Activated naive CD4-positive, alpha-beta T cell (primary cell): ENCODE data around the gene RAB40A.
A peak's percentile ranks its signal among the peaks of the same experiment; 100 is the strongest.

Experiments
- DNase-seq, 4 experiments: peaks; one replicate each; lab custom pipeline; 2025; lab: John Stamatoyannopoulos, UW

The RAB40A gene

GRCh38 chrX:103461156-103461555 lies 58.1 kb downstream of the RAB40A start:
- DNase-seq = no peak

DNA sequence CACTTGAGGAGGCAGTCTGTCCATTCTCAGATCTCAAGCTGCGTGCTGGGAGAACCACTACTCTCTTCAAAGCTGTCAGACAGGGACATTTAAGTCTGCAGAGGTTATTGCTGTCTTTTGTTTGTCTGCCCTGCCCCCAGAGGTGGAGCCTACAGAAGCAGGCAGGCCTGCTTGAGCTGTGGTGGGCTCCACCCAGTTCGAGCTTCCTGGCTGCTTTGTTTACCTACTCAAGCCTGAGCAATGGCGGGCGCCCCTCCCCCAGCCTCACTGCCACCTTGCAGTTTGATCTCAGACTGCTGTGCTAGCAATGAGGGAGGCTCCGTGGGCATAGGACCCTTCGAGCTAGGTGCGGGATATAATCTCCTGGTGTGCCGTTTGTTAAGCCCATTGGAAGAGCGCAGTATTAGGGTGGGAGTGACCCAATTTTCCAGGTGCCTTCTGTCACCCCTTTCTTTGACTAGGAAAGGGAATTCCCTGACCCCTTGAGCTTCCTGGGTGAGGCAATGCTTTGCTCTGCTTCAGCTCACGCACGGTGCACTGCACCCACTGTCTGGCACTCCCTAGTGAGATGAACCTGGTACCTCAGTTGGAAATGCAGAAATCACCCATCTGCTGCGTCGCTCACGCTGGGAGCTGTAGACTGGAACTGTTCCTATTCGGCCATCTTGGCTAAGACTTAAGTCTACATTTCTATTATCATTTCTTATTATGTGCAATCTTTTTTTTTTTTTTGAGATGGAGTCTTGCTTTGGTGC lies 59.1 kb downstream of the RAB40A start:
- DNase-seq = peak in 3 of 4 experiments; percentile 0 to 46 (median 45)

DNA sequence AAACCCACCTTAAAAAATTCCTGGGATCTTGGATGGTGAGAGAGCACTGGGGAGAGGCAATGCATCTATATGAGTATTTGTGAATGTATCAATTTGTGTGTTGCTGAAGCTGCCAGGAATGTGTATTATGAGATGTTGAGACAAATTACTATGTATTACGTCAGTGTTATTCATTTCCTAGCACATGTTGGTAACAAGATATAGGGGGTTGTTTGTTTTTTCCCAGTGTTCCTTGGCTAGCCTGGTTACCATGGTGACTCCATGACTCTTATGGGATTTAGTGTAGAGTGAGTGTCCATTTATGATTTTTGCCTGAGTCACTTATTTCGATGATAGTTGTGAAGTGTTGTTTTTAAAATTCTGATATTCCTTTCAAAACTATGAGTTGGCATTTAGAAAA lies 65.6 kb downstream of the RAB40A start:
- DNase-seq = no peak
